ENCODE data around the gene CMTM7.

GRCh38 chr3:32442766-32443165, 51.1 kb downstream of the CMTM7 start:
- TF ChIP-seq CTCF (IDR thresholded peaks at IDR 0.05) (no peak), EZH2 (IDR thresholded peaks at IDR 0.05) (no peak), EZH2phosphoT487 (IDR thresholded peaks at IDR 0.05) (no peak)

Measured in neural progenitor cell (in vitro differentiated cells).